Germinal center (tissue), 1 donor: ENCODE results near the gene ATP6V1C2.

Source experiments
- DNase-seq: peaks from one replicate; pipeline ENCODE4 v3.0.0; 2012; ENCODE audit warnings: mixed read lengths, low spot score

The ATP6V1C2 gene

DNA sequence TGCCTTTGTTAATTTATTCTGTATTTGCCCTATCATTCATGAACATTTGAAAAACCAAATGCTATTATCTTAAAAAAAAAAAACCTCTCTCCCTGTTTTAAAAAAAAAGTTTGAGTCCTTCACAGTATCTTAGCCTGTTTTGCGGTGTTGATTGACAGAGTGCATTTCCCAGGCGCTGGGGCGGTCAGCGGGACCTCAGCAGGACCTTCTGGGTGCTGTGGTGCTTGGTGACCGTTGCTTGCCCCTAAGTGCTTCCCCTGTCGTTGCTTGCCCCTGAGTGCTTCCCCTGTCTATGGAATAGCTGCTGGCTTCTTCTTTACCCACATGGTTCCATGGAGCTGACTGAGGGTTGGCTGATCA is 12.1 kb downstream of the ATP6V1C2 start:
- DNase-seq: no peak

DNA sequence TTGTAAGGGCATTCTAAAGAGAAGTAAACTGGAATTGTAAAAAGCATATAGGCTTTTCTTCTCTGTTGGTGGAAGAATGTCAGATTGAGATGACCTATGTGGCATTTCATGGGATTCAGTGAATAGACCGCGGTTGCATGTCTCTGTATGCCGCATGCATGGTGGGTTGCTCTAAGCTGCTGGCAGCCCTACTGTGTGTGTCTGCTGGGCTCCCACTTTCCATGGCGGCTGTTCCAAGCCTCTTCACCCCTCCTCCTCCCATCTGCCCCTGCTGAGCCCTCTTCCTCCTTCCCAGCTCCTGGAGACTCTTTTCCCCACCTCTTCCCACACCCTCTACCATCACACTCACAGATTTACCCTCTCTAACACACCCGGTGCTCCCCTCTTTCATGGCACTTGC is 12.6 kb downstream of the ATP6V1C2 start:
- no peak for DNase-seq

DNA sequence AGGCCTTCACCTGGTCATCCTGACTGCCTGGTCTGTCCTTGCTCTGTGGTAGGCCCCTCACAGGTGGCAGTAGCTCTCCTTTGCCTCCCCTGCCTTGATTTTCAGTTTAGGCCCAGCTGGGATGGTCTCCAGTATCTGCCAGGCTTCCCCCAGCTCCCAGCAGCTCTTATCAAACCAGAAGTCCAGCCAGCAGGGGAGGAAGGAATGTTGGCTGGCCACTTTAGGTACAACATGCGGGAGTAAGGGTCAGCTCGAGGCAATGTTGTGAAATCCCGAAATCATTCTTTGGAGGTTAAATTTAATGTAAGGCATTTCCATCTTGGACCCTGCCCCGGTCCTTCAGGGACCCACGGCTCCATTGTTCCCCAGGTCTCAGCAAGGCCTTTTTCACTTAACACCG is 16.8 kb downstream of the ATP6V1C2 start:
- no peak for DNase-seq

DNA sequence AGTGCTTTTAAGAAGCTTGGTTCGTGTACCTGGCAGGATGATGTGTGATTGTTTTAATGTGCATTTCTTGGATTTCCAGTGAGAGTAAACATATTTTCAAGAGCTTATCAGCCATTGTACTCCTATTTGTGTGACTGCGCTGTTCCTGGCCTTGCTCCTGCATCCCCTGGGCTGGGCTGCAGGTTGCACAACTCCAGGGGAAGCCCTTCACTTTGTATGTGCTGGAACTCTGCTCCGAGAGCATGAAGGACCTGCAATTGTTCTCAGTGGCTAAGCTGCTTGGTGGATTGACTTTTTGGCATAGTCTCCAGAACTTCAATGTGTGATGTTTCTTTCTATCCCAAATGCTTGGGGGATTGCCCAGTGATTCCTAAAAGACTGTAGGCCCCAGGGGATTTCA is 18.8 kb downstream of the ATP6V1C2 start:
- no peak for DNase-seq

DNA sequence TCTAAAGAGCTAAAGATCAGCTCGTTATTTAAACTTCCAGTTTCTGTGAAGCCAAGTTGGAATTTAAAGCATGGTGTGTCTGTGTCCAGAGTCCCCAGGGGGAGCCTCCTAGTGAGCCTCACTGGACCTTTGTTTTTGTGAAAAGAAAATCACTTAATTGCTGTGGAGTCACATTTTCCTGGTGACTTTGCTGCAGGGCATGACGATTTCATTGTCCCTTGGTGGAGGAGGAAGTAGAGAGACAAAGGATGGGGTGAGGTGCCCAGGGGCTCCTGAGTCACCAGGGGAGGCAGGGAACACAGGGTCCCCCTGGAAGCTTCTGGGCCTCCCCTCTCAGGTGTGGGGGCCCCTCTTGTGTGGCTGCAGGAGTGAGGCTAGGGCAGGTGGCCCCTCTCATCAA is 19.7 kb downstream of the ATP6V1C2 start:
- no peak for DNase-seq

DNA sequence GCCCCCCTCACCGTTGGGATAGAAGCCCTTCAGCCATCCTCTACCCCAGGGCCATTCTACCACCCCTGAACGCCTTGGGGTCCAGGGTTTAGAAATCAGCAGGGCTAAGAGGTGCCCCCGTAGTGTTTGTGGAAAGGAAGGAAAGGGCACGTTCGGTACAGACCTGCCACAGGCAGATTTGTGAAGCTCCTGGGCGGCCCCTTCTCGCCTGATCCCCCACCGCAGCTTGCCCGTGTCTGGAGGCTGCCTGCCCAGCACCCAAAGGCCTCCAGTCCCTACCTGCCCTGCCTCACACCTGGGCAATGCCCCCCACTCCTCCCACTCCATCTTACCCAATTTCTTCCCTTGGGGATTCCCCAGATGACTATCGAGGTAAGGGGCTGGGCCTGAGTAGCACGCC is 21.2 kb downstream of the ATP6V1C2 start:
- DNase-seq: no peak

DNA sequence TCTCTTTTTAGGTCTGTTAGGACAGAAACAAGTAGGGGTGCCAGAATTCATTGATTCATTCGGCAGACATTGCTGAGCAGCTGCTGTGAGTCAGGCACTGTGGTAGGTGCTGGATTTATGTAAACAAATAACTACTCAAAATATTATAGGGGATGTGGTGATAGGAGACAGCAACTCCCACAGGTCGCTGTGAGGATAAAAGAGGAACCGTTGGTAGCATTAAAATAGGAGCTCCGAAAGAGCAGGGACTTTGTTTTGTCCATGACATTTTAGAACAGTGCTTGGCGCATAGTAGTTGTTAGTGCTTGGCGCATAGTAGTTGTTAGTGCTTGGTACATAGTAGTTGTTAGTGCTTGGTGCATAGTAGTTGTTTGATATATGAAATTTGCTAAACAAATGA is 29.2 kb downstream of the ATP6V1C2 start:
- DNase-seq: no peak

DNA sequence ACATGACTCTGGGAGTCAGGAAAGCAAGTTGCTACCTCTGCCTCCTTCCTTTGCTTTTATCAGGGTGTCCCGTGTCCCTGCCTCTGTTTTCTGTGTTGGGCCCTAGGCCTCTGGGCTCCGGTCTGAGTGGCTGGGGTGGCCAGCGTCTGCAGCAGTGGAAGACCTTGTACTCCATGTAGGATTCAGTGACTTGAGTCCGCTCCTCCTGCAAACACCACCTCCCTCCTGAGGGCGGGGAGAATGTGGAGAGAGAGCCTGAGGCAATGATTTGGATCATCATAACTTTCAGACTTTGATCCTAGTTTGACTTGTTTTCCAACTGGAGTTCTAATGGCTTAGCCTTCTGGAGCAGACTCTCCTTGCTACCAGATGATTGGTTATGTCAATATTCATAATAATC is 30.8 kb downstream of the ATP6V1C2 start:
- no peak for DNase-seq

DNA sequence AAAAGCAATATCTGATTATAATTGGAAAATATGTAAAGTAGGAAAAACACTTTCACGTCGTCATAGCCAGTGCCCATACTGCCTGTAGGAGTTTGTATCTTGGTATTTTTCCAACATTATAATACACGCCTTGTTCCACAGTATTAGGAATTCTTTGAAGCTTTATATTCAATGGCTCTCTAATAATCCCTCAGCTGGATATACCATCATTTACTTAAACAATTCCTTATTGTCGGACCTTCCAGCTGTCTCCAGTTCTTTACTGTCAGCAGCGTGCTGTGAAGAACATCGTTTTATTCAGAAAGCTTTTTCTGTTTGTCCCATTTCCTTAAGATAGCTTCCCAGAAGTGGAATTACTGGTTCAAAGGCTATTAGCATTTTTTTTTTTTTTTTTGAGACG is 31.7 kb downstream of the ATP6V1C2 start:
- no peak for DNase-seq

DNA sequence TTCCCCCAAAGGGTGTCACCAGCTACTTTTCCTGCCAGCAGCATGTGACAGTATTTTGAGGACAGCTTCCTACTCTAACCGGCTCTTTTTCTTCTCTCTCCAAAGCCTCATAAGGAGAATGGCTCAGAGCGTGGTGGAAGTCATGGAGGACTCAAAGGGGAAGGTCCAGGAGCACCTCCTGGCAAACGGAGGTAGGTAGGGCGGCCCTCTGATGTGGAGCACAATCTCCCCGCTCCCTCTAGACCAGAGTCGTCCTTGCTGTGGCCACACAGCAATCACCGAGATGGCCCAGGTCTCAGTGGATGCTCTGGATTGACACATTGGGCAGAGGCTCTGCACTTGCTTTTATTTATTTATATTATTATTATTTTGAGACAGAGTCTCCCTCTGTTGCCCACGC is 32.4 kb downstream of the ATP6V1C2 start:
- DNase-seq: no peak

DNA sequence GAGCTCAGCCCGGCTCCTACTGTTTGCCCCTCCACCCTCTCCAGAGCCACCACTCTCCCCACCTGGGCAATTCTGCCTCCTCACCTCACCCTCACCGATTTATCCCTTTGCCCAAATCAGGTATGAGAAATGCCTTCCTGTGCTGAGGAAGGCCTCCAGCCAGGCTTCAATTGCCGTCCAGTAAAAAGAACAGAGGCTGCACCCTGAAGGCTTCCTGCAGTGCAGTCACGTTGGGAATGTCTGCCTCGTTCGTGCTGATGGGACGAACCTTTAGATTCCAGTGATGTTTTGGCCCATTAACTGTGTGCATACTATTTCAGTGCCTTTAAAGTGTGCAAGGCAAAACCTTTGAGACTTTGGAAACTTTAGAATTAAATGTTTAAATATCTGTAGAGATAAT is 34.2 kb downstream of the ATP6V1C2 start:
- no peak for DNase-seq

DNA sequence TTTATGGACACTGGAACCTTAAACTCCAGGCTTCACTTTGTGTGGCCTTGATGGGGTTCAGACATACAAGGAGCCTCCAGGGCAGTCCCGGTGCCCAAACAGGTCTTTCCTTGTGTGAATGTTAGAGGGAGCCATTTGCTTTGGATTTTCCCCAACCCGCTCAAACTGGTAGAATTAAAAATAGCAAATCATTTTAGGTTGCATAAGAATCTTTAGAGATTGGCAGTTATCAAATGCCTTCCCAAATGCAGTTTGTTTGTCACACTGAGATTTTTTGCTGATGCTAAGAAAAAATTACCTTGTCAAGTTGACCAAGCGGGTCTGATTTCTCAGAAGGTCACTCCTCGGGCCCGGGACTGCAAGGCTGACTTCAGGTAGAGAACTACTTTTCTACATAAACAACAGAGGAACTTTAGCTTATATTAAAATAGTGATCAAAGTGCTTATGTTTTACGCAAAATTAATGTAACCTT is 36.4 kb downstream of the ATP6V1C2 start:
- DNase-seq: no peak

DNA sequence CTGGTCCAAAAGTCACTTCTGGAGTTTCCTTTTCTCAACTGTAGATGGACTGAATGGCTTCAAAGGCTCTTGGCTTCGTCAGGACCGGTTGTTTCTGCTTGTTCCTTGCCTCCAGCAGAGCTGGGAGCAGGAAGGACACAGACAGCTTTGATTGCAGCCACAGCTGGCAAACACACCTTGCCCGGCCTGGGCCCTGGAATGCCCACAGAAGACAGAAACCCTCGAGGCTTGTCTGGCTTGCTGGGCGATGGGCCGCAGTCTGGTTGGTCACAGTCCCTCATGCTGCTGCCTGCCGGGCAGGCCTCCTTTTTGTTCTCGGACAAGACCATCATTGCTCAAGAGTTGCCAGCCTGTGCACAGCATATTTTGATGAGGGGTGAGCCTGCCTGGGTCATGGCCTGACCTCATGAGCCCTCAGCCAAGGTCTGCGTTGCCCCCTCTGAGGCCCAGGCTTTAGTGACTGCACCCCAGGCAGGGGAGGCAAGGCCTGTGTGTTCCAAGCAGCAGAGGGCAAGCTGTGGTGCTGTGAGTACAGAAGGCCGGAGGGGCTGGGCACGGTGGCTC is 37.8 kb downstream of the ATP6V1C2 start:
- no peak for DNase-seq

DNA sequence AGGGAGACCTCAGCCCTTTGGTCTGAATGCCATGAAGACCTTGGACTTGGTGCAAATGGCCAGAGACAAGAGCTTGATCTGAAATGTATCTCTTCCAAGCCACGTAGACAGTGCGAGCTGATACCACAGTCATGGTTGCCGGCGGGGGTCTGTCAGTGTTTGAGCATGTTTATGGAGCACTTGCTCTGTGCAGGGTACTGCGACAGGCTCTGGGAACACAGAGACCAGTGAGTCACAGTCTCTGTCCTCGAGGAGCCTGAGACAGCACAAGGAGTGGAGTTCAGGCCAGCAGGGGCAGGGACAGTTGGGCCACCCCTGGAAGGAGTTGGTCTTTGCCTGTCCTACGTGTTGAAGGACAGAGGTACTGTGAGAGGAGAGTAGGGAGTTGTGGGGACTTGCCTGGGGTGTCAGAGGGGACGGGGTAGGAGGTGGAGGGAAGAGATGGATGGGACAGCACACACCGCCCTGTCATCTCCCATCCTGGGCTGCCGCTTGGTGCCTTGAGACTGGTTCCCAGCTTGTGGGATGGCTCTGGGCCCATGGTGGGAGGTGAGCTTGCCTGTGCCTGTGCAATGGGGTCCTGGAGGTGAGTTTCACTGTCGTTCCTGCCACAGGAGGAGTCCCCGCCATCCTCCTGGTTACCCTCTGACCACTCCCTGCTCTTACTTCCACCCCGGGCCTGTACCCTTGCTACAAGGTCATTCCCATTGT is 39.5 kb downstream of the ATP6V1C2 start:
- no peak for DNase-seq

DNA sequence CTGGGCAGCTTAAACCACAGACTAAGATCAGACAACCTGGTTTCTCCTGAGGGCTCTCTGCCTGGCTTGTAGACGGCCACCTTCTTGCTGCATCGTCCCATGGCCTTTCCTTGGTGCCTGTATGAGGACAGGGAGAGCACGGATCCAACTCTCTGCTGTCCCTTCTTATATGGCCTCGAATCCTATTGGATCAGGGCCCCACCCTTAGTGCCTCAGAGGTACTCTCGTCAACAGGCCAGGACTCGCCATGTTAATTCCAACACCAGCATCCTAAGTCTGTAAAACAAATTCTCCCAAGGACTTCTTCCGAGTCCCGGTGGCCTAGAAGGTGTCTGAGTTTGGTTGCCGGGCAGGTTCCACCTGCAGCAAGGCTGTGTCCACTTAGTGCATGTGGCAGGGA is 40.2 kb downstream of the ATP6V1C2 start:
- no peak for DNase-seq

DNA sequence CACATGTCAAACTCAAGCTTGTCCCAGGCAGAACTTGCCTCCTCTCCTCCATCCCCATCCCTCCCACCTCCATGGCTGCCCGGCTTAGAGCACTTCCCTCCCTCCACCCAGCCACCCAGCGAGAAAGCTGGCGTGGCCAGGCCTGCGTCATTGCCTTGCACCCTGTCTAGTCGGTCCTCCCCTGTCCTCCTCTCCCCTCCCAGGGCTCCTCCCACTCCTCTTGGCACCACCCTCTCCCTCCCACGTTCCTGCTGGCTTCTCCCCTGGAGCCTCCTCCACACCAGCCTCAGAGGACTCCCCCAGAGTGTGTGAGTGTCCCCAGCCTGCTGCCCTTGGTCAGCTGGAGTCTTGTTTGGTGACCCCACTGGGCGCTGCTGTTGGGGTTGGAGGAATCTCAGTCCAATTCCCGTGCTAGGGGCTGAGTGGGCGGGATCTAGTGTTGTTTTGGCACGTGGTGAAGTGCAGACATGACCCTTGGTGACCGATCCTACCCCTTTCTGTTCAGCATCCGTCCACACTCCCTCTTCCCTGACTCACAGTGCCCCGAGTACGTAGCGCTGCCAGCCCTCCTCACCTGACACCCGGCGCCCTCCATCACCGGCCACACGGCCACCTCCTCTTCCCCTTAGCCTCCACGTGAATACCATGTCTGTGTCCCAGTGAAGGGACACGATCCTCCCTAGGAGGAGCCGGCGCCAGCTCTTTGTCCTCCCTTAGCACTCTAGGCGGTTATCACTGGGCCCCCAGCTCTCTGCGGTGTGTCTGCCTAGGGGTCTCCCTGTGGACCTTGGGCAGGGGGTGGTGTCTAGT is 41.4 kb downstream of the ATP6V1C2 start:
- no peak for DNase-seq

DNA sequence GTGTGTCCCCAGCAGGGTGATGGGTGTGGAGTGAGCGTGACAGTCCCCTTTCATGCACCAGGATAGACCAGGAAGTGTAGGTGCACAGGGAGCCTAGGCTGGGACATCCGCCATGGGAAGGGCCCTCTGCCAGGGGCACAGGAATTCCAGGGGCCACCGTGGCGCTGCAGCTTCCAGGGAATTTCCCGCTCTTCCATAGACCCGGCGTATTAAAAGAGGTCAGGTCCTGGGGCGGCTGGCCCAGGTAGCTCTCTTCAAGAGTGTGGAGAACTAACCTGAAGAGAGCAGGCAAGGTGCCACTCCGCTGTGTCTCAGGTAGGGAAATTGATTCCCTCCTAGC is 42.0 kb downstream of the ATP6V1C2 start:
- DNase-seq: no peak

DNA sequence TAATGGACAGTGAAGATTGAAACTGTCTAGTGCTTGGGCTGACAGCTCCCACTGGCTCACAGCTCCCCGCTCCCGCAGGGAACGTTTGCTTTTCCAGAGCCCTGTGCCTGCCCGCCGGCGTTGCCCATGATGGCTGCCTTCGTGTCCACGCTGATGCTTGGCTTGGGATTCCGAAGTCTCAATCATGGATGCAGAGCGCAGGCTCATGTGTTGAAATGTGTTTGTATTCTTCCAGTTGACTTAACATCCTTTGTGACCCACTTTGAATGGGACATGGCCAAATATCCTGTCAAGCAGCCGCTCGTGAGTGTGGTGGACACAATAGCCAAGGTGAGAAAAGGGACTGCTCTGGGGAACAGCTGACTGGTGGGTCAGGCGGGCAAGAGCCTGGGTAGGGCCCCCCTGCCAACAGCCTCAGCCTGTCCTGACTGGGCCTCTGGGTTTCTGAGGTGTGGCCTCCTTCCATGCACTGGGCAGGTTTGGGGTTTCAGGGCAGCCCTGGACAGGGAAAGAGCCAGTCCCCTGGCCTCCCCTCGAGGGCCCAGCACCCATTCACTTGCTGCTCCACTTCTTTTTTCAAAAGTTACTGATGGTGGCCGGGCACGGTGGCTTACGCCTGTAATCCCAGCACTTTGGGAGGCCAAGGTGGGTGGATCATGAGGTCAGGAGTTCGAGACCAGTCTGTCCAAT is 42.8 kb downstream of the ATP6V1C2 start:
- no peak for DNase-seq

DNA sequence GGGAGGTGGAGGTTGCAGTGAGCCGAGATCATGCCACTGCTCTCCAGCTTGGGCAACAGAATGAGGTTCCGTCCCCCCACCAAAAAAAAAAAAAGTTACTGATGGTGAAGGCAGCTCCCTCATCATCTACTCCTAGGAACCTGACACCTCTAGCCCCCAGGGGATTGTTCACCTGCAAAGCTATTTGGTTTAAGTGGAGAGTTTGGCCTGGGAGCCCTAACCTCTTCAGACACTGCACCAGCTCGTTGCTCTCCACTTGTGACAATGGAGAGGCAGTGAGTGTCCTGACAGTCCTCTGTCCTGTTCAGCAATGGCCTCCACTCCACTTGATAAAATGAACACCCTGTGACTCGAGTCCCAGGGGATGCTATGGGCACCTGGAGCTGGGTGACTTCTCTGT is 43.5 kb downstream of the ATP6V1C2 start:
- no peak for DNase-seq

DNA sequence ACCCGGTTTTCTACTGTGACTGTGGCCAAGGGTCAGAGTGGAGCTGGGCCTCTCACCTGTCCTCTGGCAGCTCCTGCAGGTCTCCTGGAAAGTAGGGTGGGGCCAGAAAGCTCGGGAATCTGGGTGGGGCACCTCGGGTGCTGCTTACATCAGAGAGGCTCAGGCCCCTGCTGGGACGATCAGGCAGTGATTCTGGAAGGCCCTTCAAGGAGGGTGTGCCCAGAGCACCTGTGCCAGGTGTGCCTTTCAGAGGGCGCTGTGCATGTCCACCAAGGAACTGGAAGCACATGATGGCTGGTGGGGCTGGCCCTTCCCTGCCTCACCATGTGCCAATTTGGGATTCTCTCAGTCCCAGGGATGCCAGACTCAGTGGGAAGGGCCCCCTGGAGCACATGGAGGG is 44.0 kb downstream of the ATP6V1C2 start:
- no peak for DNase-seq

DNA sequence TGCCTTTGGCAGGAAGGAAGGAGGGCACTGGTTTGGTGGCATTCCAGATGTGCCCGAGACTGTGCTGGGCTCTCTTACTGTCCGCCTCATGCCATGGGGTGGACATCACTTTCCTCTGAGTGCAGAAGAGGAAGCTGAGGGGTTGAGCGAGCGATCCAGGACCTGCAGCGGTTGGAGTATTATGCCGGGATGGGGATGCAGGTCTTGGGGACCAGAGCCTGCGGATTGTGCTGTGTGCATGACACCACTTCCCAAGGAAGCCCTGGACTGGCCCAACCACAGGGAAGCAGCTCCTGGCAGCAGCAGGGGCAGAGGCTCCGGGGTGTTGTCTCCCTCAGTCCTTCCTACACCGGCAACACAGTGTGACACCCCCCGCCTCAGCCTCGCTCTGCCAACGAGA is 44.5 kb downstream of the ATP6V1C2 start:
- DNase-seq: no peak

DNA sequence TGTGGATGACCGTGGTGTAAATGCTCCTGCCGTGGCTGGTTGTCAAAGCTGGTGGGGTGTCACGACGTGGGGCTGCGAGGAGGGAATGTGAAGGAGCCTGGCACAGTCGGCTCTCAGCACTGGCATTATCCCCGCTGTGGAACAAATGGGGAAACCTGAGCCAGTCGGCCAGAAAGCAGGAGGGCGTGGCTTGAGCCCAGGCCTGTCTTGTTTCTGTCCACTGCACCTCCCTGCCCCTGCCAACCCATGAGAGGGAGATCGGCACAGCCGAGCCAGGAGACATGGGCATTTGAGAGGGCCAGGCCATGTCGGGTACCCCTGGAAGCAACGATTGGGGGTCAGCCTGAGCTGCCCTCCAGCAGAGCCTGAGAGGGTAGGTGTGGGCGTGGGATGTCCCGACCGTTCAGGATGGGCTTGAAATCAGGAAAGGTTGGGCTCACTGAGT is 46.7 kb downstream of the ATP6V1C2 start:
- DNase-seq: no peak
